Transverse colon (tissue), 4 donors: ENCODE data around the gene FBXO3.

Source experiments
- EP300 ChIP-seq: sonication (generic); formaldehyde crosslinking; IDR thresholded peaks from one replicate; pipeline ENCODE4 v1.6.1; 2017; ENCODE audit warnings: antibody characterized with exemption, low read depth
- POLR2A ChIP-seq: fragments of 450-650 bp; IDR thresholded peaks from one replicate; pipeline ENCODE4 v1.6.1; 2016; ENCODE audit warnings: antibody characterized with exemption, mild to moderate bottlenecking, moderate library complexity
- POLR2AphosphoS5 ChIP-seq, 3 donors: sonication (generic); formaldehyde crosslinking; IDR thresholded peaks; one replicate each; pipeline ENCODE4 v1.6.1; 2016; ENCODE audit warnings: antibody characterized with exemption in 3 of 3
- TF ChIP-seq, protein P1 (sequence below), 5 experiments: fragments of 200-600 bp in 3 of 5; fragments of 450-650 bp in 2 of 5; sonication (generic) in 3 of 5; IDR thresholded peaks; 1 replicate in 2 of 5; 2 replicates in 3 of 5; pipeline ENCODE4 v1.5.1; 2016 to 2017; ENCODE audit warnings: antibody characterized with exemption in 5 of 5, inconsistent platforms in 3 of 5, mild to moderate bottlenecking in 2 of 5, moderate library complexity in 1 of 5

DNA sequence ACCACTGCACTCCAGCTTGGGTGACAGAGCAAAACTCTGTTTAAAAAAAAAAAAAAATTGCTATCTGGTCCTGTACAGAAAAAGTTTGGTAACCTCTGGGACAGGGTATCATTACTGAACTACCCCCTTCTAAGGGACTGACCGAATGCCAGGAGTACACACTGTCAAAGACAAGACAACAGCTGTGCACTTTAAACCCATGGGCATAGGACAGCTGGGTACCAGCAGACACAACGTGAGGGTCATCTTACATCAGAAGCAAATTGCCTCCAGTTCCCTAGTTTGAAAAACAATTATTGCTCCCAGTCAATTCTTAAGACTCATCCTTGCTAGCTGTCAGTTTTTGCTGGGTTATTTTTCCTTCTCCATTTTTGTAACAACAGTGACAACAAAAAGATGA lies 55.9 kb downstream of the FBXO3 start:
- TF ChIP-seq, protein P1, sequence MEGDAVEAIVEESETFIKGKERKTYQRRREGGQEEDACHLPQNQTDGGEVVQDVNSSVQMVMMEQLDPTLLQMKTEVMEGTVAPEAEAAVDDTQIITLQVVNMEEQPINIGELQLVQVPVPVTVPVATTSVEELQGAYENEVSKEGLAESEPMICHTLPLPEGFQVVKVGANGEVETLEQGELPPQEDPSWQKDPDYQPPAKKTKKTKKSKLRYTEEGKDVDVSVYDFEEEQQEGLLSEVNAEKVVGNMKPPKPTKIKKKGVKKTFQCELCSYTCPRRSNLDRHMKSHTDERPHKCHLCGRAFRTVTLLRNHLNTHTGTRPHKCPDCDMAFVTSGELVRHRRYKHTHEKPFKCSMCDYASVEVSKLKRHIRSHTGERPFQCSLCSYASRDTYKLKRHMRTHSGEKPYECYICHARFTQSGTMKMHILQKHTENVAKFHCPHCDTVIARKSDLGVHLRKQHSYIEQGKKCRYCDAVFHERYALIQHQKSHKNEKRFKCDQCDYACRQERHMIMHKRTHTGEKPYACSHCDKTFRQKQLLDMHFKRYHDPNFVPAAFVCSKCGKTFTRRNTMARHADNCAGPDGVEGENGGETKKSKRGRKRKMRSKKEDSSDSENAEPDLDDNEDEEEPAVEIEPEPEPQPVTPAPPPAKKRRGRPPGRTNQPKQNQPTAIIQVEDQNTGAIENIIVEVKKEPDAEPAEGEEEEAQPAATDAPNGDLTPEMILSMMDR (IDR thresholded peaks at IDR 0.05), result no peak
- TF ChIP-seq POLR2A (no peak), POLR2AphosphoS5 (IDR thresholded peaks at IDR 0.05) (no peak), EP300 (no peak)
